SJCRH30 (cell line): Measurements from ENCODE around the gene C19orf81. TPM values are rescaled to one million over a fixed set of nuclear protein-coding genes. Genes with fewer than 3 reads are reported as not detected.
A peak's percentile ranks its signal among the peaks of the same experiment; 100 is the strongest.
"Not testable (repeated sequence)": the region's sequence is repeated elsewhere in the genome, so short reads cannot be mapped to it uniquely, and the experiment has no call there.

Experiments
- DNase-seq, 2 experiments: peaks; one replicate each; pipeline ENCODE4 v3.0.0-alpha.2; 2015 to 2020
- H3K27ac ChIP-seq: fragments of 250-450 bp; sonication (Bioruptor Pico); 2 replicates; pipeline ENCODE4 v1.5.1; 2020; ENCODE audit warnings: mild to moderate bottlenecking, moderate library complexity
- H3K27me3 ChIP-seq: fragments of 250-450 bp; sonication (Bioruptor Pico); 2 replicates; pipeline ENCODE4 v1.5.1; 2020; ENCODE audit warnings: mild to moderate bottlenecking, moderate library complexity
- H3K36me3 ChIP-seq: fragments of 250-450 bp; sonication (Bioruptor Pico); 2 replicates; pipeline ENCODE4 v1.5.1; 2020; ENCODE audit warnings: mild to moderate bottlenecking, moderate library complexity
- H3K4me1 ChIP-seq: fragments of 250-450 bp; sonication (Bioruptor Pico); 2 replicates; pipeline ENCODE4 v1.5.1; 2020; ENCODE audit warnings: mild to moderate bottlenecking, moderate library complexity
- H3K4me3 ChIP-seq: fragments of 250-450 bp; sonication (Bioruptor Pico); 2 replicates; pipeline ENCODE4 v1.5.1; 2020; ENCODE audit warnings: mild to moderate bottlenecking, moderate library complexity
- H3K9me3 ChIP-seq: fragments of 250-450 bp; sonication (Bioruptor Pico); replicated peaks from 2 replicates; pipeline ENCODE4 v1.5.1; 2020; ENCODE audit warnings: mild to moderate bottlenecking, moderate library complexity
- total RNA-seq: library from RNA; depleted of rRNA; stranded (reverse); fragments of >200 nt; shearing (Covaris generic); gene quantifications from 2 replicates; pipeline ENCODE4 v1.2.3, GENCODE V29; 2014; rRNA removed

C19orf81 gene
- total RNA-seq, result not detected in 2 replicates

DNA sequence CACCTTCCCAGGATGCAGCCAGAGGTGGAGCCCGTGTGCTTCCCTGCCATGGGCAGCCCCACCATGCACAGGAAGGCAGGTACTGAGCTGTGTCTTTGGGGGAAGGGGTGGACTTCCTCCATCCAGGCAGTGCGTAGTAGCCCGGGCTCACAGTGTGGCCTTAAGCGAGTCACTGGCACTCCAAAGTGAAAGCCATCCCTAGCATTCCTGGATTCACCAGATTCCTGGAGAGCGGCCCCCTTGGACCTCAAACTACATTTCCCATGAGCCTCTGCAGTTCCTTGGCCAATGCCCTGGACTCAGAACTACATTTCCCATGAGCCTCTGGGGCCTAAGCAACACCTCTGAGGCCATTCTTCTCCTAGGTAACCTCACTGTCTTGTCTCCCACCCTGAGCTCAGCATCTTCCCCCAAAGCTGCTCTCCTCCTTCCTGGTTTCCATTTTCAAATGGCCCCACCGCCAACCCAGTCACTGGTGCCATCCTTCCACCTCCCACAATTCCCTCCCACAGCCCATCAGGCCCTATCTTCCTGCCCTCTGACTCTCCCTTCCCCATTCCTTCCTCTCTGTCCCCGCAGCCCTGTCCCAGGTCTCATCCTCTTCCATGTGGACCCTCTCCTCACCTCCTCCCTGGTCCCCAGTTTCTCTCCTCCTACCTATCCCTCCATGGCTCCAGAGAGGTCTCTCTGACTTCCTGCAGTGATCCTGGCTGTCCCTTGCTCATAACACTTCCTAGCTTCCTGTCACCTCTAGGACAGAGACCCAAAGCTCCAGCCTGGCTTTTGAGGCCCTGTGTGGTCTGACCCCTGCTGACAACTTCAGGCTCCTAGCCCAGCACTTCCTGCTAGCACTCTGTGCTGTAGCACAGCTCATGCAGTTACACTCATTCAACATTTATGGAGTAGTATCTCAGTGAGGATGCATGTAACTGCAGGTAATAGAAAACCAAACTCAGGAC lies at the start of gene C19orf81:
Gene C19orf81, plus strand, starts transcription at position 13 of the 959 bp plus-strand sequence. Its CDS starts 0 bp downstream, at position 13.
- DNase-seq, result peak; percentile 26 to 54
- Histone ChIP-seq H3K9me3 (no peaks in the 10 kb centered on the region), H3K36me3 (no peaks in the 10 kb centered on the region), H3K27me3 (0 out of 2 replicates have a peak, but pooled peaks cover 6% of the 10 kb centered on the region), H3K4me1 (no peaks in the 10 kb centered on the region), H3K27ac (no peak within 1 kb of the TSS), H3K4me3 (no peak within 1 kb of the TSS)

DNA sequence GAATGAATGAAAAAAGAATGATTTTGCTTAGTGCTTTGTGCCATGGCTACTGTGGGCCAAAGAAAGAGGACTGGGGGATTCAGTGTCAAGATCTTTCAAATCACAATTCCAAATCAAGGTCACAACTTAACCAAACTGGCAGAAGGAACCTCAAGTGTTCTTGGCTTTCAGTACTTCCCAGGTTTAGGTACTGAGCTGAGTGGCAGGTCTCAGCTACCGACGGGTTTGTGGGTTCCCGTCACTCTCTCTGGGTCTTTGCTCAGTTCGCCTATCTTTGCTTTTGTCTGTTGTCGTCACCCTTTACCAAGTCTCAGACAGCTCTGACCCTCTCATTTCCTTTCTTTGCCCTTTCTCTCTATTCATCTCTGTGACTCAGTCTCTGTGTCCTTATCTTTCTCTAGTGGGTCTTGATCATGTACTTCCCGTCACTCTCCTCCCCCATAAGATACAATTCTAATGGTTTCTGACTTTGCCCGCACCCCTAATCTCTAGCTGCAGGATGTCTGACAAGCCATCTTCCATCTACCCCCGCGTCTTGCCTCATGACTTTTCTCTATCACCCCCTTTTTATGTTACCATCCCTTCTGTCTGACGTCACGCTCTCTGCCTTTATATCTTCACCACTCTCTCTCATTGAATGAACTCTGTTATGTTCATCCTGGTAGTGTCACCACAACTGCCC lies 47.7 kb upstream of the C19orf81 start:
- Histone ChIP-seq H3K9me3 (no peaks in the 10 kb centered on the region), H3K27ac (no peak overlapping the region), H3K27me3 (no peaks in the 10 kb centered on the region), H3K36me3 (no peaks in the 10 kb centered on the region), H3K4me3 (no peak overlapping the region), H3K4me1 (no peaks in the 10 kb centered on the region)
- no peak for DNase-seq

DNA sequence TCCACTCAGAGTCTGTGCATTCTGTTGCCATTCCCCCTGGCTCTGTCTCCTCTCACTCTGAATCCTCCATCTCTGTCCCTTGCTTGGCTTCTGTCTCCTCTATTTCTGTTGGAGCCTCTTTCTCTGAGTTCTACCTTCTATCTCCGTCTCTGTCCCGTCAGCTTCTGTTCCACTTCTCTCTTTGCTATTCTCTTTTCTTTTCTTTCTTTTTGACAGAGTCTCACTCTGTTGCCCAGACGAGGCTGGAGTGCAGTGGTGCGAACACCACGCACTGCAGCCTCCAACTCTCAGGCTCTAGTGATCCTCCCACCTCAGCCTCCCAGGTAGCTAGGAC lies 47.2 kb upstream of the C19orf81 start:
- no peaks in the 10 kb centered on the region for H3K27me3 ChIP-seq
- no peak overlapping the region for H3K27ac ChIP-seq
- H3K4me3 ChIP-seq, result no peak overlapping the region
- no peaks in the 10 kb centered on the region for H3K36me3 ChIP-seq
- H3K9me3 ChIP-seq, result no peaks in the 10 kb centered on the region
- DNase-seq, result no peak
- H3K4me1 ChIP-seq, result no peaks in the 10 kb centered on the region

DNA sequence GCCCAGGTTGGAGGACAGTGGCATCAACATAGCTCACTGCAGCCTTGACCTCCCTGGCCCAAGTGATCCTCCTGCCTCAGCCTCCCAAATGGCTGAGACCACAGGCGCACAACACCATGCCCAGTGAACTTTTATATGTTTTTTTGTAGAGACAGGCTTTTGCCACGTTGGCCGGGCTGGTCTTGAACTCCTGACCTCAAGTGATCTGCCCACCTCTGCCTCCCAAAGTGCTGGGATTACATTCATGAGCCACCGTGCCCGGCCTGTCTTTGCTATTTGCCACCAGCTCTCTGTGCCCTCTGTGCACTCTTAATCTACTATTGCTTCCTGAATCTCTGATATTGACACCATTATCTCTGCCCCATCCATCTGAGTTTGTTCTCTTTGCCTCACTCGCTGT lies 46.7 kb upstream of the C19orf81 start:
- Histone ChIP-seq H3K27me3 (no peaks in the 10 kb centered on the region), H3K4me1 (no peaks in the 10 kb centered on the region), H3K27ac (no peak overlapping the region), H3K9me3 (no peaks in the 10 kb centered on the region), H3K4me3 (no peak overlapping the region), H3K36me3 (no peaks in the 10 kb centered on the region)
- DNase-seq, result no peak

DNA sequence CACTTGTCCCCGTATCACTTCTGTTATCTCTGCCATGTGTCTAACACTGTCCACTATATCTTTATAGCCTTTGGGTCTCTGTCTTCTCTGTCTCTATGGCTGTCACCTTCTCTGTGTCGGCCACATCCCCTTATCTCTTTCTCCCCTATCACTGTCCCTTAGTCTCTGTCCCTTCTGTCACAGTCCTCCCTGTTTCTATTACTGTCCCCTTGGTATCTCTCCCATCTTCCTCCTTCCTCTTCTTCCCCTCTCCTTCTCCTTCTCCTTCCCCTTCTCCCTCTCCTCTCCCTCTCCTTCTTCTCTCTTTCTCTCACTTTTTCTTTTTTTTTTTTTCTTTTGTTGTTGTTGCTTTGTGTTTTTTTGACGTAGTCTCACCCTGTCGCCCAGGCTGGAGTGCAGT lies 46.3 kb upstream of the C19orf81 start:
- Histone ChIP-seq H3K27ac (no peak overlapping the region), H3K36me3 (no peaks in the 10 kb centered on the region), H3K4me1 (no peaks in the 10 kb centered on the region), H3K27me3 (no peaks in the 10 kb centered on the region), H3K9me3 (no peaks in the 10 kb centered on the region), H3K4me3 (no peak overlapping the region)
- no peak for DNase-seq

DNA sequence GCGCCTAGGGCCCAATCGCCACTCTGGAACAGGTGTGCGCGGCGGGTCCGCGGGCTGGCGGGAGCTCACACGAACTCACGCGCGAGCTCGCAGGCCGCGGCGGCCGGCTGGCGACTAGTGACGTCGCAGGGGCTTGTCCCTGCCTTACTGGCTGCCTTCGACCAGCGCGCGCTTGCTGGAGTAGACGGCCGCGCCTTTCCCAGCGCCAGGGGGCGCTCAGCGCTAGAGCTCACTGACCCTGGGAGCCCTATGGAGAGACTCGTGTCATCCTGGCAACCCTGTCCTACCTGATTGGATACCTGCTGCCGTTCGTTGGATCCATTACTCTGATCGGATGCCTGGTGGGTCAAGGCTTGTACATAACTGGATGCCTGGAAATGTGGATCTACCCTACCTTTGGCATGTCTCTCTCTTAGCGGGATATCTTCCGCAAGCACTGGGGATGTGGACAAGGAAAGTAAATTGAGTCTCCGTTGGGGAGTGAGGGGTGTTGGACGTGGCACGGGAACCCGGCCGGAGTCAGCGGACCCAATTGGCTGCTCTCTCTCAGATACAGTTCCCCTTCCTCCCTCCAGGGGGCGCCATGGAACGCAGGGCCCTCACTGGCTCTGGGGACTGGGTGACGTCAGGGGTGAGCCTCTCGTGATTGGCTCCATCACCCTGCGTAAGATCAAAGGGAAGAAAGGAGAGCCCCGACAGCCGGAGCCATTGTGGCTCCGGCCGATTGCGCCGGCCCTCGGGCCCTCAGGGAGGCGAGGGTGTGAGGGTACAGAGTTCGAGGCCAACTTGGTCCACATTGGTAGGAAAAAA lies 44.8 kb upstream of the C19orf81 start:
- H3K27ac ChIP-seq, H3K27me3 ChIP-seq, H3K4me3 ChIP-seq, H3K4me1 ChIP-seq, H3K36me3 ChIP-seq, H3K9me3 ChIP-seq, DNase-seq: not testable (repeated sequence)

DNA sequence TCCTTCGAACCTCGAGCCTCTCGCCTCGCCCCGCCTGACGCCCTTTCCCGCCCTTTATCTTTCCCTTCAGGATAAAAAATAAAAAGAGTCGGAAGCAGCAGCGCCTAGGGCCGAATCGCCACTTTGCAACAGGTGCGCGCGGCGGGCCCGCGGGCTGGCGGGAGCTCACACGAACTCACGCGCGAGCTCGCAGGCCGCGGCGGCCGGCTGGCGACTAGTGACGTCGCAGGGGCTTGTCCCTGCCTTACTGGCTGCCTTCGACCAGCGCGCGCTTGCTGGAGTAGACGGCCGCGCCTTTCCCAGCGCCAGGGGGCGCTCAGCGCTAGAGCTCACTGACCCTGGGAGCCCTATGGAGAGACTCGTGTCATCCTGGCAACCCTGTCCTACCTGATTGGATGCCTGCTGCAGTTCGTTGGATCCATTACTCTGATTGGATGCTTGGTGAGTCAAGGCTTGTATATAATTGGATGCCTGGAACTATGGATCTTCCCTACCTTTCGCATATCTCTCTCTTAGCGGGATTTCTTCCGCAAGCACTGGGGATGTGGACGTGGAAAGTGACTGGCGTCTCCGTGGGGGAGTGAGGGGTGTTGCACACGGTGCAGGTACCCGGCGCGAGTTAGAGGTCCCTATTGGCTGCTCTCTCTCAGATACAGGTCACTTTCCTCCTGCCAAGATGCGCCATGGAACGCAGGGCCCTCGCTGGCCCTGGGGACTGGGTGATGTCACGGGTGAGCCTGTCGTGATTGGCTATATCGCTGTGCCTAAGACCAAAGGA lies 43.0 kb upstream of the C19orf81 start:
- not testable (repeated sequence) for H3K27me3 ChIP-seq, H3K27ac ChIP-seq, H3K9me3 ChIP-seq, H3K4me3 ChIP-seq, H3K4me1 ChIP-seq, DNase-seq, H3K36me3 ChIP-seq

DNA sequence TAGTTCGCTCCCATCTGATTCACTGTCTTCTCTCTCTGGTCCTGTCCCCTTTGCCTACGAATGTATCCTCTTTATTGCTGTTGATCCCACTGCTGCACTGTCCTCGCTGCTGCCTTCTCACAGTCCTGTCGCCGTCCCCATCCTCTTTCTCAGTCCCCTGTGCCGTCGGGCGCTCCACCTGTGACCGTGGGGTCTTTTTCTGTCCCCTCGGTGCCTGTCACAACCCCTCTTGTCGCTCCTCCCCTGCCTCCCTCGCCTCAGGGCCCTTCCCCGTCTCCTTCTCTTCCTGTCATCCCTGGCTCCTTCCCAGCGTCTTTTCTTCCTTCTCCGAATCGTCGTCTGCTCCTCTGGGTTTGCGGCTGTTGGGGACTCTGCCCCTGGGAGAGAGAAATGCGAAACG lies 41.9 kb upstream of the C19orf81 start:
- no peaks in the 10 kb centered on the region for H3K36me3 ChIP-seq

DNA sequence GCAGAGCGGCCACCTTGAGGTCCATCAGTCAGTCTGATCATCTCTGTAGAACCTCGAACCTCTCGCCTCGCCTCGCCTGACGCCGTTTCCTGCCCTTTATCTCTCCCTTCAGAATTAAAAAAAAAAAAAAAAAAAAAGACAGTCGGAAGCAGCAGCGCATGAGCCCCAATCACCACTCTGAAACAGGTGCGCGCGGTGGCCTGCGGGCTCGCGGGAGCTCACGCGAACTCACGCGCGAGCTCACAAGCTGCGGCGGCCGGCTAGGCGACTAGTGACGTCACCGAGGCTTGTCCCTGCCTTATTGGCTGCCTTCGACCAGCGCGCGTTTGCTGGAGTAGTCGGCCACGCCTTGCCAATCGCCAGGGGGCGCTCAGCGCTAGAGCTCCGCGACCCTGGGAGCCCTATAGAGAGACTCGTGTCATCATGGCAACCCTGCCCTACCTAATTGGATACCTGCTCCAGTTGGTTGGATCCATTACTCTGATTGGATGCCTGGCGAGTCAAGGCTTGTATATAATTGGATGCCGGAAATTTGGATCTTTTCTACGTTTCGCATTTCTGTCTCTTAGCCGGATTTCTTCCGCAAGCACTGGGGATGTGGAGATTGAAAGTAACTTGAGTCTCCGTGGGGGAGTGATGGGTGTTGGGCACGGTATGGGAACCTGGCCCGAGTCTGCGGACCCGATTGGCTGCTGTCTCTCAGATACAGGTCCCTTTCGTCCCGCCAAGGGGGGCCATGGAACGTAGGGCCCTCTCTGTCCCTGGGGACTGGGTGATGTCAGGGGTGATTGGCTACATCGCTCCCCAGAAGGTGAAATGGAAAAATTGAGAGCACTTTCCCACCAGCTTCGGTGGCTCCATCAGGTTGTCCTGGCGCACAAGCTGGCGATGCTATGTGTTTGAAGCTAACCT lies 41.1 kb upstream of the C19orf81 start:
- DNase-seq, result no peak
- Histone ChIP-seq H3K27ac (no peak overlapping the region), H3K27me3 (no peaks in the 10 kb centered on the region), H3K9me3 (no peaks in the 10 kb centered on the region), H3K4me3 (no peak overlapping the region), H3K4me1 (no peaks in the 10 kb centered on the region), H3K36me3 (no peaks in the 10 kb centered on the region)

More for the DNA sequence above, 41.9 kb upstream of the C19orf81 start:
- H3K4me3 ChIP-seq, result no peak overlapping the region
- H3K27me3 ChIP-seq, result no peaks in the 10 kb centered on the region
- DNase-seq, result no peak
- no peaks in the 10 kb centered on the region for H3K9me3 ChIP-seq
- no peaks in the 10 kb centered on the region for H3K4me1 ChIP-seq
- no peak overlapping the region for H3K27ac ChIP-seq

DNA sequence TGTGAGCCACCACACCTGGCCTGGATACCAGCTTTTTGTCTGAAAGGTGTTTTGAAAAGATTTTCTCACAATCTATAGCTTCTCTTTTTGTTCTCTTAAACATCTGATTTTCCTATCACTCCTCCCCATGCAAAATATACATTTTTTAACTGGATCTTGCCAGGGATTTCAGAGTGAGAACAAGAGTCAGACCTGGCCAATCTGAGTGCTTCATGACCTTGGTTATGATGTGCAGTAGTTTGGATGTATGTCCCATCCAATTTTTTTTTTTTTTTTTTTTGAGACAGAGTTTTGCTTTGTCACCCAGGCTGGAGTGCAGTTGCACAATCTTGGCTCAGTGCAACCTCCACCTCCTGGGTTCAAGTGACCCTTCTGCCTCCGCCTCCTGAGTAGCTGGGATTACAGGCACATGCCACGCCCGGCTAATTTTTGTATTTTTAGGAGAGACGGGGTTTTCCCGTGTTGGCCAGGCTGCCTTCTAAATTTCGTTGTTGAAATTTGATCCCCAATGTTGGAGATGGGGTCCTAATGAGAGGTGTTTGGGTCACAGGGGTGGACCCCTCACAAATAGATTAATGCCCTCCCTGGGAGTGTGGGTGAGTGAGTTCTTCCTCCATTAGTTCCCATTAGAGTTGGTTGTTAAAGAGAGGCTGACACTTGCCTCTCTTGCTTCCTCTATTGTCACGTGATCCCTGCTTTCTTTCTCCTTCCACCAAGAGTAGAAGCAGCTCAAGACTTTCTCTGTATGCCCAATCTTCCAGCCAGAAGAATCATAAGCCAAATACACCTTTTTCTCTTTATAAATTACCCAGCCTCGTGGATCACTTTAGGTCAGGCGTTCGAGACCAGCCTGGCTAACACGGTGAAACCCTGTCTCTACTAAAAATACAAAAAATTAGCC lies 36.5 kb upstream of the C19orf81 start:
- H3K27me3 ChIP-seq, DNase-seq, H3K27ac ChIP-seq, H3K4me3 ChIP-seq, H3K4me1 ChIP-seq, H3K9me3 ChIP-seq, H3K36me3 ChIP-seq: not testable (repeated sequence)

DNA sequence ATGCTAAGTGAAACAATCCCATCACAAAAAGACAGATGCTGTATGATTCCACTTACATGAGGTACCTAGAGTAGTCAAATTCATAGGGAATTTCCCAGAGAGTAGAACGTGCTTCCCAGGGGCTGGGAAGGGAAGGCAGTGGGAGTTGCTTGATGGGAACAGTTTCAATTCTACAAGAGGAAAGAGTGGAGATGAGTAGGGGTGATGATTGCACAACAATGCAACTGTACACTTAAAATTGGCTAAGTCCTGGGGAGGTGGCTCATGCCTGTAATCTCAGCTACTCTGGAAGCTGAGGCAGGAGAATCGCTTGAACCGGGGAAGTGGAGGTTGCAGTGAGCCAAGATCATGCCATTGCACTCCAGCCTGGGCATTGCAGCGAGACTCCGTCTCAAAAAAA lies 30.9 kb upstream of the C19orf81 start:
- not testable (repeated sequence) for DNase-seq, H3K36me3 ChIP-seq, H3K9me3 ChIP-seq, H3K27me3 ChIP-seq, H3K27ac ChIP-seq, H3K4me1 ChIP-seq, H3K4me3 ChIP-seq

DNA sequence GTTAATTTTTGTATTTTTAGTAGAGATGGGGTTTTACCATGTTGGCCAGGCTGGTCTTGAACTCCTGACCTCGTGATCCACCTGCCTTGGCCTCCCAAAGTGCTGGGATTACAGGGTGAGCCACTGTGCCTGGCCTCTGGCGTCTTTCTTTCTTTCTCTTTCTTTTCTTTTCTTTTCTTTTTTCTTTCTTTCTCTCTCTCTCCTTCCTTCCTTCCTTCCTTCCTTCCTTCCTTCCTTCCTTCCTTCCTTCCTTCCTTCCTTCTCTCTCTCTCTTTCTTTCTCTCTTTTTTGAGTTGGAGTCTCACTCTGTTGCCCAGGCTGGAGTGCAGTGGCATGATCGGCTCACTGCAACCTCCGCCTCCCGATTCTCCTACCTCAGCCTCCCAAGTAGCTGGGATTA lies 30.1 kb upstream of the C19orf81 start:
- not testable (repeated sequence) for H3K36me3 ChIP-seq, H3K4me3 ChIP-seq, DNase-seq, H3K9me3 ChIP-seq, H3K27me3 ChIP-seq, H3K27ac ChIP-seq, H3K4me1 ChIP-seq

DNA sequence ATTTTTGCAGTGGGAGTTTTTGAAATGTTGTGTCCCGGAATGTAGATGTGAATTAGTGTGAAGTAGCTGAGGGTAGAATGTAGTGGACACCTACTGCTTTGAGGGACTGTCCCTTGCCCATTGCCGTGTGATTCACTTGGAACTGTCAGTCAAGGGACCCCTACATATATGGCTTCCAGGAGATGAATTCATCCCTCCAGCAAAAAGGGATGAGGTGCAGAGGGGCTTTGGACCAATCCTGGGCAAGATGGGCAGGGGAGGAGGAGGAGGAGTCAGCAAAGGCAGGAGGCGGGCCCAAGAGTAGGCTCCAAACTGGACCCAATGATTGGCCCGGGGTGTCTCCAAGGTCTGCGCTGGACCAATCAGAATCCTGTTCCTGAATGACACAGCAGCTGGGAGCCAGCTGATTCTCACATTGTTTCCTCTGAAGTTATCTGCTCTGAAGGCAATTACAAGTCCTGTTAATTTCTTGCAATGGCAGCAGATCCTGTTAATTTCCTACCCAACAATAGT lies 28.8 kb upstream of the C19orf81 start:
- not testable (repeated sequence) for H3K9me3 ChIP-seq, H3K4me3 ChIP-seq, H3K27me3 ChIP-seq, H3K27ac ChIP-seq, DNase-seq, H3K36me3 ChIP-seq, H3K4me1 ChIP-seq
